Measurements from ENCODE around the gene PDGFB. TPM values are rescaled to one million over a fixed set of nuclear protein-coding genes. Genes with fewer than 3 reads are reported as not detected.
A peak's percentile ranks its signal among the peaks of the same experiment; 100 is the strongest.

The PDGFB gene
- total and polyA plus RNA-seq, 10 donors = 1.7 to 20.5 (median 8.5) TPM

- DNase-seq = no peak
- peaks cover 0 to 97% (median 50%) of the 10 kb centered on the region in 7 donors for H3K27me3 ChIP-seq (replicated peaks in 1 of 7)
- no peaks in the 10 kb centered on the region for H3K9me3 ChIP-seq
- intact Hi-C loops (cut with DNase I; ENCODE audit: low total_unique reads) = no loop called here
- TF ChIP-seq POLR2A (IDR thresholded peaks at IDR 0.05) (no peak), POLR2AphosphoS5 (IDR thresholded peaks at IDR 0.05) (no peak), CTCF (IDR thresholded peaks at IDR 0.05 in 8 of 11, conservative IDR thresholded peaks at IDR 0.05 in 3 of 11) (no peak)
- H3K27ac ChIP-seq = peak overlapping the region in 6 of 8 donors; percentile 48 to 86 (median 72)
- H3K4me1 ChIP-seq = peaks cover 26 to 86% (median 66%) of the 10 kb centered on the region in 6 donors
- H3K4me3 ChIP-seq = peak overlapping the region; percentile 45 to 72 (median 54)
- no peaks in the 10 kb centered on the region for H3K36me3 ChIP-seq
- WGBS, 5 donors = 2 to 4% (median 2%) methylated on average over 20 to 65 of the region's 65 CpGs
Measured at GRCh38 chr22:39243439-39244135, 1.2 kb downstream of the PDGFB start.

GRCh38 chr22:39242595-39243438 lies 2.0 kb downstream of the PDGFB start:
- peaks cover 0 to 97% (median 50%) of the 10 kb centered on the region in 7 donors for H3K27me3 ChIP-seq (replicated peaks in 1 of 7)

GRCh38 chr22:39241794-39242594 lies 2.8 kb downstream of the PDGFB start:
- TF ChIP-seq CTCF (IDR thresholded peaks at IDR 0.05 in 8 of 11, conservative IDR thresholded peaks at IDR 0.05 in 3 of 11) = no peak
- peak; percentile 3 to 56 (median 19) for TF ChIP-seq POLR2AphosphoS5 (IDR thresholded peaks at IDR 0.05)
- H3K4me3 ChIP-seq = peak overlapping the region; percentile 35 to 72 (median 54)
- H3K27ac ChIP-seq = peak overlapping the region in 6 of 8 donors; percentile 63 to 86 (median 72)
- intact Hi-C loops (cut with DNase I; ENCODE audit: low total_unique reads) = no loop called here
- H3K4me1 ChIP-seq = peaks cover 28 to 94% (median 67%) of the 10 kb centered on the region in 6 donors
- H3K36me3 ChIP-seq = no peaks in the 10 kb centered on the region
- peaks cover 0 to 98% (median 51%) of the 10 kb centered on the region in 7 donors for H3K27me3 ChIP-seq (replicated peaks in 1 of 7)
- no peaks in the 10 kb centered on the region for H3K9me3 ChIP-seq
- no peak for DNase-seq
- 3 to 8% (median 4%) methylated on average over 31 to 92 of the region's 92 CpGs for WGBS, 5 donors

More at GRCh38 chr22:39242595-39243438, 2.0 kb downstream of the PDGFB start:
- DNase-seq = no peak
- peaks cover 26 to 91% (median 66%) of the 10 kb centered on the region in 6 donors for H3K4me1 ChIP-seq
- intact Hi-C loops (cut with DNase I; ENCODE audit: low total_unique reads) = no loop called here
- 1 to 5% (median 1%) methylated on average over 30 to 78 of the region's 78 CpGs for WGBS, 5 donors
- TF ChIP-seq POLR2AphosphoS5 (IDR thresholded peaks at IDR 0.05) = peak in 1 of 3 donors; percentile 19
- no peak for TF ChIP-seq POLR2A (IDR thresholded peaks at IDR 0.05)
- H3K9me3 ChIP-seq = no peaks in the 10 kb centered on the region
- no peaks in the 10 kb centered on the region for H3K36me3 ChIP-seq
- peak overlapping the region; percentile 45 to 72 (median 54) for H3K4me3 ChIP-seq
- peak overlapping the region; percentile 22 to 86 (median 68) for H3K27ac ChIP-seq
